ENCODE results near the gene TNNT2. TPM values are rescaled to one million over a fixed set of nuclear protein-coding genes. Genes with fewer than 3 reads are reported as not detected.

TNNT2 gene
- total RNA-seq, 2 donors from 2014 or later: 2.4 to 4.2 TPM

DNA sequence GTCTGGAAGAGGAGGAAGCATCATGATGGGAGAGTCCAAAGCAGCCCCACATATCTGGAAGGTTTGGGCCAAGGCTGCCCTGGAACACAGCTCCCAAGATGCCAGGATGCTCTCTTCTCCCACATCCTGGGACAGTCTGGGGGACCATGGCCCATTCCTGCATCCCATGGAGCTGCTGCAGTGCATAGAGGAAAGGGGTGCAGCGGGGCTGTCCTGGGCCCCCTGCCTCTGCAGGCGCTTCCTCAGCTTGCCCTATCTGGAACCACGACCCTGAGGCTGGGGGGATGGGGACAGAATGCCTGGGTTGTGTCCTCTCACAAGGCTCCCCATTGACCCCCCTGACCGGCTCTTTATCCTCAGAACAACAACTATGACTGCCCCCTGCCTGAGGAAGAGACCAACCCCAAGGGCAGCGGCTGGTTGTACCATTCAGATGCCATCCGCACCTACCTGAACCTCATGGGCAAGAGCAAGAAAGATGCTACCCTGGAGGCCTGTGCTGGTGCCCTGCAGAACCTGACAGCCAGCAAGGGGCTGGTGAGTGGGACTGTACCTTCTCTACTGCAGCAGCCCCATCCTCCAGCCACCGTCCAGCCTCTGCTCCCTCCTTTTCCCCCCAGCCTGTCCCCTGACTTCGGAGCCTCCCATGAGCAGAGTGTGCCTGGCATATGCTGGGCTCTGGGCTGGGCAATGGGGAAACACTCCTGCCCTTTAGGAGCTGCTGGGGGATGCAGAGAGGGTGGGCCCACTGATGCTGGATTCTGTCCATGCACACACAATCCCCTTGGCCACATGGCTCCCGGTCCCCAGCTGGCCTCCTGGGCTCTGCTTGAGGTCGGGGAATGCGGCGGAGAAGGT is 54.6 kb downstream of the TNNT2 start:
- Histone ChIP-seq H3K9ac (ENCODE audit: low read depth in 2 of 2, low read length in 2 of 2) (no peak overlapping the region), H3K27ac (no peak overlapping the region), H3K9me3 (no peaks in the 10 kb centered on the region), H3K27me3 (no peaks in the 10 kb centered on the region), H3K36me3 (no peaks in the 10 kb centered on the region), H3K4me3 (no peak overlapping the region), H3K4me1 (no peaks in the 10 kb centered on the region)
- intact Hi-C loops (cut with DNase I): no loop called here
- TF ChIP-seq, protein P1, sequence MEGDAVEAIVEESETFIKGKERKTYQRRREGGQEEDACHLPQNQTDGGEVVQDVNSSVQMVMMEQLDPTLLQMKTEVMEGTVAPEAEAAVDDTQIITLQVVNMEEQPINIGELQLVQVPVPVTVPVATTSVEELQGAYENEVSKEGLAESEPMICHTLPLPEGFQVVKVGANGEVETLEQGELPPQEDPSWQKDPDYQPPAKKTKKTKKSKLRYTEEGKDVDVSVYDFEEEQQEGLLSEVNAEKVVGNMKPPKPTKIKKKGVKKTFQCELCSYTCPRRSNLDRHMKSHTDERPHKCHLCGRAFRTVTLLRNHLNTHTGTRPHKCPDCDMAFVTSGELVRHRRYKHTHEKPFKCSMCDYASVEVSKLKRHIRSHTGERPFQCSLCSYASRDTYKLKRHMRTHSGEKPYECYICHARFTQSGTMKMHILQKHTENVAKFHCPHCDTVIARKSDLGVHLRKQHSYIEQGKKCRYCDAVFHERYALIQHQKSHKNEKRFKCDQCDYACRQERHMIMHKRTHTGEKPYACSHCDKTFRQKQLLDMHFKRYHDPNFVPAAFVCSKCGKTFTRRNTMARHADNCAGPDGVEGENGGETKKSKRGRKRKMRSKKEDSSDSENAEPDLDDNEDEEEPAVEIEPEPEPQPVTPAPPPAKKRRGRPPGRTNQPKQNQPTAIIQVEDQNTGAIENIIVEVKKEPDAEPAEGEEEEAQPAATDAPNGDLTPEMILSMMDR (IDR thresholded peaks at IDR 0.05): no peak
- DNase-seq: no peak

DNA sequence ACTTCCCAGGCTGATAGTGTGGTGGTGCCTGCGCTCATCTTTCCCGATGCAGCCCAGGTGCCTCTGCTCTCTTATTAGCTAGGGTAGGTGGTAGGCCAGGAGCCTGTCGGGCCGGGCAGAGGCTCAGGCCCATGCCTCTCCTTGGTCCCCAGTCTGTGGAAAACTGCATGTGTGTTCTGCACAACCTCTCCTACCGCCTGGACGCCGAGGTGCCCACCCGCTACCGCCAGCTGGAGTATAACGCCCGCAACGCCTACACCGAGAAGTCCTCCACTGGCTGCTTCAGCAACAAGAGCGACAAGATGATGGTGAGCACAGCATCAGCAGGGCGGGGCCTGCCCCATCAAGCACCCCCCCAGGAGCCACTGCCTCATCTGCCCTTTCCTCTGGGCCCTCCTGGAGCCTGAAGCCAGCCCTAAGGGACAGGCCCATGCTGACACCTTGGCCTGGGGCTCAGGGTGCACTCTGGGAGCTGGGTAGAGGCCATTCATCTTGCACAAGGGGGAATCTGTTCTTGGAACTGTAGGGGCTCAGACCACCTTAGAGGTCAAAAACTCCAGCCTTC is 55.6 kb downstream of the TNNT2 start:
- H3K9me3 ChIP-seq: no peaks in the 10 kb centered on the region
- TF ChIP-seq, protein P1 (IDR thresholded peaks at IDR 0.05): no peak
- no peaks in the 10 kb centered on the region for H3K4me1 ChIP-seq
- no peaks in the 10 kb centered on the region for H3K36me3 ChIP-seq
- intact Hi-C loops (cut with DNase I): no loop called here
- no peaks in the 10 kb centered on the region for H3K27me3 ChIP-seq
- no peak overlapping the region for H3K27ac ChIP-seq
- DNase-seq: no peak
- H3K4me3 ChIP-seq: no peak overlapping the region
- no peak overlapping the region for H3K9ac ChIP-seq (ENCODE audit: low read depth in 2 of 2, low read length in 2 of 2)

DNA sequence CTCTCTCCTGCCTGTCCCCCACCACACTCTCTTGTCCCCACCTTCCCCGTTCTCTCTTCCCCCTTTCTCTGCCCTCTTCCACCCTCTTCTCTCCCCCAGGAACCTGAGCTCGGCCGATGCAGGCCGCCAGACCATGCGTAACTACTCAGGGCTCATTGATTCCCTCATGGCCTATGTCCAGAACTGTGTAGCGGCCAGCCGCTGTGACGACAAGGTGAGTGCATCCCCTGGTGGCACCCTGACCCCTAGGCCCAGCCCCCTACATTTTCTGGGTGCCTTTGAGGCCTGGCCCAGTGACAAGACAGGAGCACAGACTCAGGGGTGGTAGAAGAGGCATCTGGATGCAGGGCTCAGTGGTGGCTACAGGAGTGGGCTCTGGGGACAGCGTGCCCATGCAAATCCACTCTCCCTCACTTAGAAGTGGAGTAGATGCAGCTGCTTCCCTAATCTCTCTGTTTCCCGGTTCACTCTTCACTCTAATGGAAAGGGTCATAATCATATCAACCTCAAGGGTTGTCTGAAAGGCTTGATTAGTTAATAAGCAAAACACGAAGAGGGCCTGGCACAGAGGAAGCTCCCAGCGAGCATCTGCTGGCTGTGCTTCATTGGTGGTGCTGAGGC is 57.2 kb downstream of the TNNT2 start:
- Histone ChIP-seq H3K27ac (no peak overlapping the region), H3K9ac (ENCODE audit: low read depth in 2 of 2, low read length in 2 of 2) (no peak overlapping the region), H3K4me1 (no peaks in the 10 kb centered on the region), H3K4me3 (no peak overlapping the region), H3K9me3 (no peaks in the 10 kb centered on the region), H3K27me3 (no peaks in the 10 kb centered on the region), H3K36me3 (no peaks in the 10 kb centered on the region)
- TF ChIP-seq, protein P1 (IDR thresholded peaks at IDR 0.05): no peak
- no peak for DNase-seq
- intact Hi-C loops (cut with DNase I): no loop called here

DNA sequence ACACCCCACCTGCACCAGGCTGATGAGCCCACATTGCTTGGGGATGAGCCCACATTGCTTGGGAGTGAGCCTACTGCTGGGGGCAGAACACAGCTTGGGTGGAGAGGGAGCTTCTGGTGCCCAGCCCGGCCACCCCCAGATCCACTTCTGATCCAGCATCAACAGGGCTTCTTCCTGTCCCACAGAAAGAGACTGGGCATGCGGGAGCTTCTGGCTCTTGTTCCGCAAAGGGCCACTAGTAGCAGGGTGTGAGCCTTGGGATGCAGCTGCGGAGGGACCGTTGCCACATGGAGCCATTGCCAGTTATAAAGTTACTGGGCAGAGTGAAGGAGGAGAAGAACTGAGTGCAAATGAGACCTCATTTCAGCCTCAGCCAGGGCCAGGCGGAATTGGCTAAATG is 57.8 kb downstream of the TNNT2 start:
- H3K4me1 ChIP-seq: no peaks in the 10 kb centered on the region
- intact Hi-C loops (cut with DNase I): no loop called here

More for the DNA sequence above, 57.8 kb downstream of the TNNT2 start:
- no peaks in the 10 kb centered on the region for H3K9me3 ChIP-seq
- TF ChIP-seq, protein P1 (IDR thresholded peaks at IDR 0.05): no peak
- H3K36me3 ChIP-seq: no peaks in the 10 kb centered on the region
- DNase-seq: no peak
- no peak overlapping the region for H3K27ac ChIP-seq
- no peak overlapping the region for H3K9ac ChIP-seq (ENCODE audit: low read depth in 2 of 2, low read length in 2 of 2)
- H3K4me3 ChIP-seq: no peak overlapping the region
- H3K27me3 ChIP-seq: no peaks in the 10 kb centered on the region
